NCI-H345 (cell line): Measurements from ENCODE around the gene THAP11.
"Not testable (repeated sequence)": the region's sequence is repeated elsewhere in the genome, so short reads cannot be mapped to it uniquely, and the experiment has no call there.

ENCODE experiments used
- DNase-seq: peaks from one replicate; lab custom pipeline; 2025; lab: John Stamatoyannopoulos, UW

The THAP11 gene

GRCh38 chr16:67862623-67863583 lies 20.8 kb downstream of the THAP11 start:
- no peak for DNase-seq

- not testable (repeated sequence) for DNase-seq
These were observed 21.9 kb downstream of the THAP11 start for GRCh38 chr16:67864044-67864443.

DNA sequence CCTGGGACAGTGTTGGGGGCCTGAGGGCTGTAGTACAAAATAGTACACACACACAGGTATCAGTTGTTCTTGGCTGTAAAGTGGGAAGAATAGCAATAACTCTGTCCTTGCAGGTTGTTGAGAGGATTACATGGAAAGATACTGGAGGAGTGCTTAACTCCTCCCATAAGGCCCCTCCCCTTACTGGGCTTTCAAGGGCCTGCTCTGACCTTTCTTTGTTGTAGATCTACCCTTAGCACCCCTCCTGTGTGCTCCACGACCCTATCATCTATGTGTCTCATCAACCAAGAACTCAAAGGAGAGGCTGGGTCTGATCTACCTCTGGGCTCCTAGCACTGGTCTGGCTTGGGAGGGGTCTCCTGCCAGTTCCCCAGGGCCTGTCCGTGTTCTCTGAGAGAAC lies 22.5 kb downstream of the THAP11 start:
- DNase-seq = no peak

- no peak for DNase-seq
These were observed 23.2 kb downstream of the THAP11 start for GRCh38 chr16:67865318-67865717.

GRCh38 chr16:67868290-67868689 lies 26.2 kb downstream of the THAP11 start:
- DNase-seq = no peak

GRCh38 chr16:67869653-67870052 lies 27.5 kb downstream of the THAP11 start:
- DNase-seq = no peak

- DNase-seq = no peak
These were observed 29.1 kb downstream of the THAP11 start for GRCh38 chr16:67871256-67871655.

DNA sequence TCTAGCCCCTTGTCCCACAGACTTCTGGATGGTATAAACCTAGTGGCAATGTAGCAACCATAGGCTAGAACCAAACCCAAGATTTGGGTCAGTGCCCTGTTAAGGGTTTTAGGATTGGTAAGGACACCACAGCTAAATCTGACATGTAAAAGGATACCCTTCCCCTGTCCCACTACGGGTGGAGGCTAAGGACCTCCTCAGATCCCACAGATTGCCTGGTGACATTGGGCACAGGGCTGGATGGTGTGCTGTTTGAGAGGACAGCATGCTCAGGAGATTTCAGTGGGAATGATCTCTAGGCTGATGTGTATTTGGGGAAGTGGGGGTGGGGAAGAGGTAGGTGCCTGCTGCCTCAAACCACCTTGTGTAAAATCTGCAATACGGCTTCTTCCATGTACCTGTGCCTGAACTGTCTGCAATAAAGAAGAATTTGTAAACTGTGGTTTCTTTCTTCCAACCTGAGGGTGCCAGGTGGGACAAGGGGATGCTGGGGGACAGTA lies 30.1 kb downstream of the THAP11 start:
- no peak for DNase-seq

- peak; percentile 71 for DNase-seq
These were observed 30.7 kb downstream of the THAP11 start, which contains the start of gene EDC4 for GRCh38 chr16:67872631-67873434. Gene EDC4 (plus strand): TSS chr16:67873052. CDS start chr16:67873262, 210 bp downstream.

GRCh38 chr16:67873435-67874370 lies 31.6 kb downstream of the THAP11 start:
- no peak for DNase-seq

- DNase-seq = no peak
These were observed 32.3 kb downstream of the THAP11 start for GRCh38 chr16:67874372-67874771.

DNA sequence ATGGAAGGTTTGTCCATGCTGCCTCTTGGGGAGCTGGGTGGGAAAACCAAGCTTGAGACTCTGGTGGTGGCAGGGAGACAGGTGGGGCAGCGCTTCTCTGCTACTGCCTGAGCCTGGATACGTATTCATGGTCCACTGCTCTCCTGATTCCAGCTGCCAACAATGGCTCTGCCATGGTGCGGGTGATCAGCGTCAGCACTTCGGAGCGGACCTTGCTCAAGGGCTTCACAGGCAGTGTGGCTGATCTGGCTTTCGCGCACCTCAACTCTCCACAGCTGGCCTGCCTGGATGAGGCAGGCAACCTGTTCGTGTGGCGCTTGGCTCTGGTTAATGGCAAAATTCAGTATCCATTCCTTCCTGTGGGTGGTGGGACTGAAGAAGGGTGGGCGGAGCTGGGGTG lies 34.9 kb downstream of the THAP11 start:
- no peak for DNase-seq

- no peak for DNase-seq
These were observed 36.1 kb downstream of the THAP11 start for GRCh38 chr16:67878232-67878631.

- no peak for DNase-seq
These were observed 36.7 kb downstream of the THAP11 start for GRCh38 chr16:67878846-67879245.

- no peak for DNase-seq
These were observed 37.3 kb downstream of the THAP11 start for GRCh38 chr16:67879462-67879861.

DNA sequence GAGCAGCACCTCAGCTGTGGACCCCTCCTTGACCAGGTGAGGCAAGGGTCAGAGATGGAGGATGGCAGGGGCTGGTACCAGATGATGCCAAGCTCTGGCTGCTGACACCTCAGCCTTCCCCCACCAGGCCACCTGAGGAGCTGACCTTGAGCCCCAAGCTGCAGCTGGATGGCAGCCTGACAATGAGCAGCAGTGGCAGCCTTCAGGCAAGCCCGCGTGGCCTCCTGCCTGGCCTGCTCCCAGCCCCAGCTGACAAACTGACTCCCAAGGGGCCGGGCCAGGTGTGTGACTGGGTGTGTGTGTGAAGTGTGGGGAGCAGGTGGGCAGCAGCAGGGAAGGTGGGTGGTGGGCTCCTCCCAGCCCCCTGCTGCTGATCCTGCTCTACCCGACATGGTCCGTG lies 37.8 kb downstream of the THAP11 start:
- DNase-seq = no peak

- no peak for DNase-seq
These were observed 38.5 kb downstream of the THAP11 start for GRCh38 chr16:67880584-67880983.

DNA sequence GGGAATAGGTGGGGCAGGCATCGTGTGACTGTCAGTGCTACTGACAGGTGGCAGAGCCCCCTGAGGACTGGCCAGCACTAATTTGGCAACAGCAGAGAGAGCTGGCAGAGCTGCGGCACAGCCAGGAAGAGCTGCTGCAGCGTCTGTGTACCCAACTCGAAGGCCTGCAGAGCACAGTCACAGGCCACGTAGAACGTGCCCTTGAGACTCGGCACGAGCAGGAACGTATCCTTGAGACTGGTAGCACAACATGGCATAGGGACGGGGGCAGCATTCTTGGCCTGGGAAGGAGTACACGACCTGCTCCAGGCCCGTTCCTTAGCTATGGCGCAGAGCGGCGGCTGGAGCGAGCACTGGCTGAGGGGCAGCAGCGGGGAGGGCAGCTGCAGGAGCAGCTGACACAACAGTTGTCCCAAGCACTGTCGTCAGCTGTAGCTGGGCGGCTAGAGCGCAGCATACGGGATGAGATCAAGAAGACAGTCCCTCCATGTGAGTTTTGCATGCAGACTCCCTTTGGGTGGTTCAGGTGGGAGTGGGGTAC lies 39.6 kb downstream of the THAP11 start:
- DNase-seq = no peak

- no peak for DNase-seq
These were observed 40.4 kb downstream of the THAP11 start for GRCh38 chr16:67882374-67883145.

- DNase-seq = no peak
These were observed 41.2 kb downstream of the THAP11 start for GRCh38 chr16:67883146-67883871.
